Natural killer cell treated with Interleukin-12 subunit alpha and Interleukin-12 subunit beta and Interleukin-15 and Interleukin-18, amount 100 ng/mL, for 72 hours (primary cell): ENCODE results near the gene NTM. TPM values are rescaled to one million over a fixed set of nuclear protein-coding genes. Genes with fewer than 3 reads are reported as not detected.

Experiments used
- ATAC-seq, 2 donors: fragments of 150-1000 bp; cut with Tn5 transposase in 1 of 2; sonication (Bioruptor Pico), chemical (Tn5 transposase) in 1 of 2; 2 replicates each; pipeline ENCODE4 v1.10.0; 2021
- DNase-seq: peaks from one replicate; pipeline ENCODE4 v3.0.0; 2022; ENCODE audit warnings: low spot score
- H3K27ac Mint-ChIP-seq, 2 donors: 1 replicate in 1 of 2; 2 replicates in 1 of 2; pipeline ENCODE4 v1.8.0; 2022; ENCODE audit warnings: mixed read lengths in 2 of 2, mild to moderate bottlenecking in 1 of 2, moderate library complexity in 1 of 2
- H3K27me3 Mint-ChIP-seq, 2 donors: 1 replicate in 1 of 2; 2 replicates in 1 of 2; pipeline ENCODE4 v1.8.0; 2022; ENCODE audit warnings: mixed read lengths in 2 of 2
- H3K36me3 Mint-ChIP-seq: one replicate; pipeline ENCODE4 v1.8.0; 2022; ENCODE audit warnings: mixed read lengths
- H3K4me1 Mint-ChIP-seq, 2 donors: 1 replicate in 1 of 2; 2 replicates in 1 of 2; pipeline ENCODE4 v1.8.0; 2022; ENCODE audit warnings: low read depth in 2 of 2, mixed read lengths in 2 of 2, mild to moderate bottlenecking in 1 of 2
- H3K4me3 Mint-ChIP-seq: one replicate; pipeline ENCODE4 v1.8.0; 2022; ENCODE audit warnings: mixed read lengths
- H3K9me3 Mint-ChIP-seq: 2 replicates; pipeline ENCODE4 v1.8.0; 2022; ENCODE audit warnings: mixed read lengths
- total RNA-seq, 2 donors: library from RNA; stranded (reverse); gene quantifications; one replicate each; pipeline ENCODE4 v1.2.3, GENCODE V29; 2022

Gene NTM
- total RNA-seq, 2 donors from 2014 or later, result not detected

GRCh38 chr11:131796089-131796488 lies 425.7 kb downstream of the NTM start:
- DNase-seq, result no peak
- Mint-ChIP-seq H3K36me3 (no peaks in the 10 kb centered on the region), H3K9me3 (no peaks in the 10 kb centered on the region), H3K4me1 (no peaks in the 10 kb centered on the region), H3K27me3 (no peaks in the 10 kb centered on the region), H3K4me3 (no peak overlapping the region), H3K27ac (no peak overlapping the region)
- no peak for ATAC-seq

GRCh38 chr11:131796541-131796940 lies 426.1 kb downstream of the NTM start:
- DNase-seq (no peak), ATAC-seq (peak in 1 of 2 donors; percentile 24)
- Mint-ChIP-seq H3K27ac (no peak overlapping the region), H3K4me3 (no peak overlapping the region), H3K36me3 (no peaks in the 10 kb centered on the region), H3K4me1 (no peaks in the 10 kb centered on the region), H3K9me3 (no peaks in the 10 kb centered on the region), H3K27me3 (no peaks in the 10 kb centered on the region)

- no peaks in the 10 kb centered on the region for H3K36me3 Mint-ChIP-seq
- H3K9me3 Mint-ChIP-seq, result peaks cover 5% of the 10 kb centered on the region
- H3K4me1 Mint-ChIP-seq, result no peaks in the 10 kb centered on the region
- DNase-seq (no peak), ATAC-seq (no peak)
- no peak overlapping the region for H3K27ac Mint-ChIP-seq
- H3K27me3 Mint-ChIP-seq, result peaks cover 0 to 10% of the 10 kb centered on the region in 2 donors
- no peak overlapping the region for H3K4me3 Mint-ChIP-seq
These were observed 430.0 kb downstream of the NTM start for GRCh38 chr11:131800452-131800851.

- ATAC-seq, result no peak
- Mint-ChIP-seq H3K4me1 (no peaks in the 10 kb centered on the region), H3K4me3 (no peak overlapping the region), H3K36me3 (no peaks in the 10 kb centered on the region), H3K9me3 (peaks cover 5% of the 10 kb centered on the region), H3K27me3 (peaks cover 0 to 10% of the 10 kb centered on the region in 2 donors), H3K27ac (no peak overlapping the region)
- DNase-seq, result no peak
These were observed 432.2 kb downstream of the NTM start for GRCh38 chr11:131802440-131803115.

GRCh38 chr11:131807876-131808275 lies 437.5 kb downstream of the NTM start:
- no peak overlapping the region for H3K4me3 Mint-ChIP-seq
- ATAC-seq, result no peak
- DNase-seq, result no peak
- H3K27me3 Mint-ChIP-seq, result peaks cover 0 to 10% of the 10 kb centered on the region in 2 donors
- peaks cover 5% of the 10 kb centered on the region for H3K9me3 Mint-ChIP-seq
- H3K27ac Mint-ChIP-seq, result no peak overlapping the region
- no peaks in the 10 kb centered on the region for H3K36me3 Mint-ChIP-seq
- H3K4me1 Mint-ChIP-seq, result no peaks in the 10 kb centered on the region

GRCh38 chr11:131808470-131808869 lies 438.1 kb downstream of the NTM start:
- Mint-ChIP-seq H3K27me3 (peaks cover 0 to 10% of the 10 kb centered on the region in 2 donors), H3K27ac (no peak overlapping the region), H3K9me3 (peaks cover 5% of the 10 kb centered on the region), H3K4me1 (no peaks in the 10 kb centered on the region), H3K36me3 (no peaks in the 10 kb centered on the region), H3K4me3 (no peak overlapping the region)
- no peak for ATAC-seq
- DNase-seq, result no peak

GRCh38 chr11:131809203-131809918 lies 438.9 kb downstream of the NTM start:
- no peak overlapping the region for H3K27ac Mint-ChIP-seq
- H3K4me1 Mint-ChIP-seq, result no peaks in the 10 kb centered on the region
- peaks cover 0 to 5% of the 10 kb centered on the region in 2 donors for H3K27me3 Mint-ChIP-seq
- H3K9me3 Mint-ChIP-seq, result no peaks in the 10 kb centered on the region
- ATAC-seq (no peak), DNase-seq (no peak)
- no peaks in the 10 kb centered on the region for H3K36me3 Mint-ChIP-seq
- no peak overlapping the region for H3K4me3 Mint-ChIP-seq

GRCh38 chr11:131810541-131810940 lies 440.1 kb downstream of the NTM start:
- no peaks in the 10 kb centered on the region for H3K27me3 Mint-ChIP-seq
- no peaks in the 10 kb centered on the region for H3K36me3 Mint-ChIP-seq
- ATAC-seq, result no peak
- no peaks in the 10 kb centered on the region for H3K4me1 Mint-ChIP-seq
- no peak for DNase-seq
- no peak overlapping the region for H3K27ac Mint-ChIP-seq
- H3K9me3 Mint-ChIP-seq, result no peaks in the 10 kb centered on the region
- H3K4me3 Mint-ChIP-seq, result no peak overlapping the region

- ATAC-seq, result no peak
- no peaks in the 10 kb centered on the region for H3K4me1 Mint-ChIP-seq
- H3K27me3 Mint-ChIP-seq, result no peaks in the 10 kb centered on the region
- no peak overlapping the region for H3K27ac Mint-ChIP-seq
- H3K9me3 Mint-ChIP-seq, result no peaks in the 10 kb centered on the region
- DNase-seq, result no peak
- no peak overlapping the region for H3K4me3 Mint-ChIP-seq
- H3K36me3 Mint-ChIP-seq, result no peaks in the 10 kb centered on the region
These were observed 441.0 kb downstream of the NTM start for GRCh38 chr11:131811383-131811782.

- no peaks in the 10 kb centered on the region for H3K4me1 Mint-ChIP-seq
- no peak for DNase-seq
- no peaks in the 10 kb centered on the region for H3K36me3 Mint-ChIP-seq
- no peak overlapping the region for H3K4me3 Mint-ChIP-seq
- H3K9me3 Mint-ChIP-seq, result no peaks in the 10 kb centered on the region
- ATAC-seq, result no peak
- no peaks in the 10 kb centered on the region for H3K27me3 Mint-ChIP-seq
- H3K27ac Mint-ChIP-seq, result no peak overlapping the region
These were observed 443.7 kb downstream of the NTM start for GRCh38 chr11:131814108-131814507.

- H3K36me3 Mint-ChIP-seq, result no peaks in the 10 kb centered on the region
- no peaks in the 10 kb centered on the region for H3K27me3 Mint-ChIP-seq
- ATAC-seq (no peak), DNase-seq (no peak)
- H3K9me3 Mint-ChIP-seq, result peaks cover 3% of the 10 kb centered on the region
- no peaks in the 10 kb centered on the region for H3K4me1 Mint-ChIP-seq
- no peak overlapping the region for H3K4me3 Mint-ChIP-seq
- H3K27ac Mint-ChIP-seq, result no peak overlapping the region
These were observed 445.2 kb downstream of the NTM start for GRCh38 chr11:131815590-131815989.

- ATAC-seq, result no peak
- no peaks in the 10 kb centered on the region for H3K4me1 Mint-ChIP-seq
- no peaks in the 10 kb centered on the region for H3K36me3 Mint-ChIP-seq
- no peak for DNase-seq
- H3K9me3 Mint-ChIP-seq, result peaks cover 3% of the 10 kb centered on the region
- H3K4me3 Mint-ChIP-seq, result no peak overlapping the region
- no peak overlapping the region for H3K27ac Mint-ChIP-seq
- no peaks in the 10 kb centered on the region for H3K27me3 Mint-ChIP-seq
These were observed 445.6 kb downstream of the NTM start for GRCh38 chr11:131816051-131816450.

GRCh38 chr11:131817687-131818188 lies 447.3 kb downstream of the NTM start:
- Mint-ChIP-seq H3K36me3 (no peaks in the 10 kb centered on the region), H3K4me1 (no peaks in the 10 kb centered on the region), H3K27me3 (no peaks in the 10 kb centered on the region), H3K4me3 (no peak overlapping the region), H3K9me3 (peaks cover 3% of the 10 kb centered on the region), H3K27ac (no peak overlapping the region)
- no peak for DNase-seq
- ATAC-seq, result no peak

GRCh38 chr11:131819865-131820264 lies 449.4 kb downstream of the NTM start:
- no peak overlapping the region for H3K27ac Mint-ChIP-seq
- H3K9me3 Mint-ChIP-seq, result peaks cover 3% of the 10 kb centered on the region
- H3K27me3 Mint-ChIP-seq, result no peaks in the 10 kb centered on the region
- H3K4me3 Mint-ChIP-seq, result no peak overlapping the region
- DNase-seq (no peak), ATAC-seq (no peak)
- H3K36me3 Mint-ChIP-seq, result no peaks in the 10 kb centered on the region
- no peaks in the 10 kb centered on the region for H3K4me1 Mint-ChIP-seq
